HL-60 (cell line): Measurements from ENCODE around the gene NACA2.

Source experiments
- GABPA ChIP-seq: IDR thresholded peaks from 2 replicates; pipeline ENCODE4 v1.6.1; 2012; ENCODE audit warnings: low read depth
- POLR2AphosphoS5 ChIP-seq: IDR thresholded peaks from 2 replicates; pipeline ENCODE4 v1.6.1; 2012; ENCODE audit warnings: low read depth
- SPI1 ChIP-seq: IDR thresholded peaks from 2 replicates; pipeline ENCODE4 v1.6.1; 2012; ENCODE audit warnings: low read depth, mild to moderate bottlenecking, borderline replicate concordance
- TF ChIP-seq, protein P1 (sequence below): IDR thresholded peaks from one replicate; pipeline ENCODE4 v1.5.1; 2011; ENCODE audit warnings: low read length, control low read depth, inconsistent platforms; ENCODE audit not compliant: insufficient read depth
- TF ChIP-seq, protein P2 (sequence below): IDR thresholded peaks from 2 replicates; pipeline ENCODE4 v1.6.1; 2012; ENCODE audit warnings: low read depth; ENCODE audit not compliant: insufficient replicate concordance

DNA sequence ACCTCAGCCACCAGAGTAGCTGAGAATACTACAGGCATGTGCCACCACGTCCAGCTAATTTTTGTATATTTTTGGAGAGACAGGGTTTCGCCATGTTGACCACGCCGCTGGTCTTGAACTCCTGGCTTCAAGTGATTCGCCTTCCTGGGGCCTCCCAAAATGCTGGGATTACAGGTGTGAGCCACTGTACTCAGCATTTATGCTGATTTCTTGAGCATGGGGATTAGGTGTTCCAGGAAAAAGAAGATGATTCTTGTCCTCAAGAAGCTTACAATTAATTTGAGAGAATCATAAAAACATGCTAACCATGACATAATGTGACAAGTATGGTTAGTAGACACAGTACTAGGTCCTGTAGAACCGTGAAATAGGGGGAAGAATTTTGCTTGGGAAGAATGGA, 30.9 kb downstream of the NACA2 start:
- TF ChIP-seq, protein P1, sequence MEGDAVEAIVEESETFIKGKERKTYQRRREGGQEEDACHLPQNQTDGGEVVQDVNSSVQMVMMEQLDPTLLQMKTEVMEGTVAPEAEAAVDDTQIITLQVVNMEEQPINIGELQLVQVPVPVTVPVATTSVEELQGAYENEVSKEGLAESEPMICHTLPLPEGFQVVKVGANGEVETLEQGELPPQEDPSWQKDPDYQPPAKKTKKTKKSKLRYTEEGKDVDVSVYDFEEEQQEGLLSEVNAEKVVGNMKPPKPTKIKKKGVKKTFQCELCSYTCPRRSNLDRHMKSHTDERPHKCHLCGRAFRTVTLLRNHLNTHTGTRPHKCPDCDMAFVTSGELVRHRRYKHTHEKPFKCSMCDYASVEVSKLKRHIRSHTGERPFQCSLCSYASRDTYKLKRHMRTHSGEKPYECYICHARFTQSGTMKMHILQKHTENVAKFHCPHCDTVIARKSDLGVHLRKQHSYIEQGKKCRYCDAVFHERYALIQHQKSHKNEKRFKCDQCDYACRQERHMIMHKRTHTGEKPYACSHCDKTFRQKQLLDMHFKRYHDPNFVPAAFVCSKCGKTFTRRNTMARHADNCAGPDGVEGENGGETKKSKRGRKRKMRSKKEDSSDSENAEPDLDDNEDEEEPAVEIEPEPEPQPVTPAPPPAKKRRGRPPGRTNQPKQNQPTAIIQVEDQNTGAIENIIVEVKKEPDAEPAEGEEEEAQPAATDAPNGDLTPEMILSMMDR = no peak
- no peak for TF ChIP-seq POLR2AphosphoS5
- no peak for TF ChIP-seq SPI1
- no peak for TF ChIP-seq GABPA
- TF ChIP-seq, protein P2, sequence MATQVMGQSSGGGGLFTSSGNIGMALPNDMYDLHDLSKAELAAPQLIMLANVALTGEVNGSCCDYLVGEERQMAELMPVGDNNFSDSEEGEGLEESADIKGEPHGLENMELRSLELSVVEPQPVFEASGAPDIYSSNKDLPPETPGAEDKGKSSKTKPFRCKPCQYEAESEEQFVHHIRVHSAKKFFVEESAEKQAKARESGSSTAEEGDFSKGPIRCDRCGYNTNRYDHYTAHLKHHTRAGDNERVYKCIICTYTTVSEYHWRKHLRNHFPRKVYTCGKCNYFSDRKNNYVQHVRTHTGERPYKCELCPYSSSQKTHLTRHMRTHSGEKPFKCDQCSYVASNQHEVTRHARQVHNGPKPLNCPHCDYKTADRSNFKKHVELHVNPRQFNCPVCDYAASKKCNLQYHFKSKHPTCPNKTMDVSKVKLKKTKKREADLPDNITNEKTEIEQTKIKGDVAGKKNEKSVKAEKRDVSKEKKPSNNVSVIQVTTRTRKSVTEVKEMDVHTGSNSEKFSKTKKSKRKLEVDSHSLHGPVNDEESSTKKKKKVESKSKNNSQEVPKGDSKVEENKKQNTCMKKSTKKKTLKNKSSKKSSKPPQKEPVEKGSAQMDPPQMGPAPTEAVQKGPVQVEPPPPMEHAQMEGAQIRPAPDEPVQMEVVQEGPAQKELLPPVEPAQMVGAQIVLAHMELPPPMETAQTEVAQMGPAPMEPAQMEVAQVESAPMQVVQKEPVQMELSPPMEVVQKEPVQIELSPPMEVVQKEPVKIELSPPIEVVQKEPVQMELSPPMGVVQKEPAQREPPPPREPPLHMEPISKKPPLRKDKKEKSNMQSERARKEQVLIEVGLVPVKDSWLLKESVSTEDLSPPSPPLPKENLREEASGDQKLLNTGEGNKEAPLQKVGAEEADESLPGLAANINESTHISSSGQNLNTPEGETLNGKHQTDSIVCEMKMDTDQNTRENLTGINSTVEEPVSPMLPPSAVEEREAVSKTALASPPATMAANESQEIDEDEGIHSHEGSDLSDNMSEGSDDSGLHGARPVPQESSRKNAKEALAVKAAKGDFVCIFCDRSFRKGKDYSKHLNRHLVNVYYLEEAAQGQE = no peak
